GM06990 (cell line): Measurements from ENCODE around the gene SLC39A1.
"Not testable (repeated sequence)": the region's sequence is repeated elsewhere in the genome, so short reads cannot be mapped to it uniquely, and the experiment has no call there.

Experiments
- DNase-seq: peaks from one replicate; pipeline ENCODE4 v3.0.0-alpha.2; 2011; ENCODE audit not compliant: insufficient read length; ENCODE audit errors: extremely low read depth
- H3K27me3 ChIP-seq: replicated peaks from 2 replicates; pipeline ENCODE4 v1.6.0; 2011; ENCODE audit warnings: low read length; ENCODE audit not compliant: control insufficient read depth, insufficient read depth
- H3K36me3 ChIP-seq: 2 replicates; pipeline ENCODE4 v1.5.1; 2011; ENCODE audit warnings: low read length; ENCODE audit not compliant: control insufficient read depth, insufficient read depth
- H3K4me3 ChIP-seq: replicated peaks from 2 replicates; pipeline ENCODE4 v1.5.1; 2011; ENCODE audit warnings: low read depth, mild to moderate bottlenecking, control low read depth, low read length
- CTCF ChIP-seq: IDR thresholded peaks from 2 replicates; pipeline ENCODE4 v1.5.1; 2011; ENCODE audit warnings: low read length, control low read depth, mild to moderate bottlenecking, inconsistent platforms; ENCODE audit not compliant: insufficient read depth, poor library complexity, severe bottlenecking

SLC39A1 gene

GRCh38 chr1:153987621-153988020 is 24.3 kb upstream of the SLC39A1 start:
- no peak overlapping the region for H3K4me3 ChIP-seq
- no peak for DNase-seq
- H3K36me3 ChIP-seq = peaks cover 2% of the 10 kb centered on the region; the same call in 1 of the 2 replicates
- no peak for TF ChIP-seq CTCF
- no peaks in the 10 kb centered on the region for H3K27me3 ChIP-seq

- Histone ChIP-seq H3K36me3 (no peaks in the 10 kb centered on the region), H3K4me3 (peak within 1 kb of the TSS; percentile 57), H3K27me3 (no peaks in the 10 kb centered on the region)
- peak; percentile 47 for DNase-seq
- TF ChIP-seq CTCF = no peak
Measured at GRCh38 chr1:153985941-153986761, 22.8 kb upstream of the SLC39A1 start, which contains the start of gene RAB13. RAB13 (minus strand) TSS chr1:153986339; CDS start chr1:153986236, 103 bp downstream.

- peak overlapping the region; percentile 57 for H3K4me3 ChIP-seq
- TF ChIP-seq CTCF = no peak
- DNase-seq = no peak
Measured at GRCh38 chr1:153985341-153985912, 22.1 kb upstream of the SLC39A1 start.

GRCh38 chr1:153984123-153984894 is 21.0 kb upstream of the SLC39A1 start:
- DNase-seq = no peak
- no peak for TF ChIP-seq CTCF
- H3K4me3 ChIP-seq = no peak overlapping the region
- H3K36me3 ChIP-seq = no peaks in the 10 kb centered on the region; the same call in 1 of the 2 replicates
- no peaks in the 10 kb centered on the region for H3K27me3 ChIP-seq

More at GRCh38 chr1:153985341-153985912, 22.1 kb upstream of the SLC39A1 start:
- Histone ChIP-seq H3K36me3 (no peaks in the 10 kb centered on the region; the same call in 1 of the 2 replicates), H3K27me3 (no peaks in the 10 kb centered on the region)

- H3K4me3 ChIP-seq, DNase-seq, H3K36me3 ChIP-seq, H3K27me3 ChIP-seq: not testable (repeated sequence)
Measured at GRCh38 chr1:153981735-153982134, 18.4 kb upstream of the SLC39A1 start.

GRCh38 chr1:153979091-153979490 is 15.8 kb upstream of the SLC39A1 start:
- not testable (repeated sequence) for H3K4me3 ChIP-seq, DNase-seq, H3K27me3 ChIP-seq
- H3K36me3 ChIP-seq = peaks cover 11% of the 10 kb centered on the region
